Measurements from ENCODE around the gene RMDN3.

RMDN3 gene

GRCh38 chr15:40773902-40774301 lies 18.8 kb upstream of the RMDN3 start:
- no peak for DNase-seq (ENCODE audit: extremely low read depth in 1 of 2, low read depth in 1 of 2)

- no peak for DNase-seq (ENCODE audit: extremely low read depth in 1 of 2, low read depth in 1 of 2)
These were observed 18.4 kb upstream of the RMDN3 start for GRCh38 chr15:40773496-40773895.

DNA sequence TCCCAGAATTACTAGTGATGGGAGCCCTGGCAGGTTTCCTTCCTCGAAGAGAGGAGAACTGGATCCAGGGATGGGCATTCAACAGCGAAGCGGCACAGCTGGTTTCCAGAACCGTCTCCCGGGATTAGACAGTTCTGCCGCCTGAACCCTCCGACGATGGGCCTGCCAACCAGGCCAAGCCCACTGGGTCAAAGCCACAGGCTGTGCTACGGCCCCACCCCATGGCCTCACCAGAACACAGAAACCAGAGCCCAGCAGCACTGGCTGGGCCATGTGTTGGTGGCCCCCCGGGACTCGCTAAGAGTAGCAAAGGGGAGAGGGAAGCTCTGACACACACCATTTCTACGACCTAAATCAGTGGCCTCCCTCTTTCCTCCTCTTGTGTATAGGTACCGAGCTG lies 17.0 kb upstream of the RMDN3 start:
- no peak for DNase-seq (ENCODE audit: extremely low read depth in 1 of 2, low read depth in 1 of 2)

DNA sequence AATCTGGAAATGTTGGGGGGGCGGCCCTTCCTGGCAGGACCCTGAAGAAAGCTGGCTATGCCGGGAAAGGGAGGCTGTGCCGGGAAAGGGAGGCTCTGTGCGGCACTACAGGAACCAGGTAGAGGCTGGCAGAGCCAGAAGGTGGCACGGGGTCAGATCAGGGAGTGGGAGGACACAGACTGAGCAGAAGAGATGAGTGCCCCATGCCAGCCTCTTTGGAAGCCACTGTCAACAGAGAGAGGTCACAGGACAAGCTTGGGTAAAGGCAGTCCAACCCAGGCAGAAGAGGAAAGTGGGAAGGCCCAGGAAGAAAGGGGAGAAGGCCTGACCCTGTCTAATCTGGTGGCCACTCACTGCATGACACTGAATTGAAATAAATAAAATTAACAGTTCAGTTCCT lies 16.2 kb upstream of the RMDN3 start:
- DNase-seq (ENCODE audit: extremely low read depth in 1 of 2, low read depth in 1 of 2) = no peak

DNA sequence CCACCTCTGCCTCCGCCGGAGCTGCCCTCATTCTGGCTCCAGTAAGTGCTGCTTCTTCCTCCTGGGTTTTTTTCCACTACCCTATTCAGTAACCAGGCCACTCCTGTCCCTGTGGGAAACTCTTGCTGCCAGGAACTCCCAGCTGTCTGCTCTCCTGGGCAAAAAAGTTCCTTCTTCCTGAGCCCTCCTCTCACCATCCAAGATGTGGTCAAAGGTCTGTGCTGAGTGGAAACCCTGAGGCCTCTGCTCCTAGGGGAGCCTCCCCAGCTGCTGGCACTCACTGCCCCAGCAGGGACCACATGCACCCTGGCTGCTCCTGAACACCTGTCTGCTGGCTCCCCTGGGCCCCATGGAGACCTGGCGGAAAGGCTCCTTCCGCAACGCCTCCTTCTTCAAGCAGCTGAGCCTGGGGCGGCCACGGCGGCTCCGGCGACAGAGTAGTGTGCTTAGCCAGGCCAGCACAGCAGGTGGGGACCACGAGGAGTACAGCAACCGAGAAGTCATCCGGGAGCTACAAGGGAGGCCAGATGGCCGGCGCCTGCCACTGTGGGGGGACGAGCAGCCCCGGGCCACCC lies 15.2 kb upstream of the RMDN3 start:
- DNase-seq (ENCODE audit: extremely low read depth in 1 of 2, low read depth in 1 of 2) = no peak

- DNase-seq (ENCODE audit: extremely low read depth in 1 of 2, low read depth in 1 of 2) = peak in 1 of 2 donors; percentile 65
These were observed 14.5 kb upstream of the RMDN3 start, which contains the start of gene C15orf62 for GRCh38 chr15:40769274-40770146. Gene C15orf62, plus strand, starts transcription at chr15:40769980. Its CDS starts 516 bp downstream, at chr15:40770496.

- DNase-seq (ENCODE audit: extremely low read depth in 1 of 2, low read depth in 1 of 2) = no peak
These were observed 13.6 kb upstream of the RMDN3 start for GRCh38 chr15:40768521-40769273.

GRCh38 chr15:40767838-40768500 lies 12.9 kb upstream of the RMDN3 start:
- no peak for DNase-seq (ENCODE audit: extremely low read depth in 1 of 2, low read depth in 1 of 2)

GRCh38 chr15:40766906-40767837 lies 12.1 kb upstream of the RMDN3 start:
- DNase-seq (ENCODE audit: extremely low read depth in 1 of 2, low read depth in 1 of 2) = no peak

DNA sequence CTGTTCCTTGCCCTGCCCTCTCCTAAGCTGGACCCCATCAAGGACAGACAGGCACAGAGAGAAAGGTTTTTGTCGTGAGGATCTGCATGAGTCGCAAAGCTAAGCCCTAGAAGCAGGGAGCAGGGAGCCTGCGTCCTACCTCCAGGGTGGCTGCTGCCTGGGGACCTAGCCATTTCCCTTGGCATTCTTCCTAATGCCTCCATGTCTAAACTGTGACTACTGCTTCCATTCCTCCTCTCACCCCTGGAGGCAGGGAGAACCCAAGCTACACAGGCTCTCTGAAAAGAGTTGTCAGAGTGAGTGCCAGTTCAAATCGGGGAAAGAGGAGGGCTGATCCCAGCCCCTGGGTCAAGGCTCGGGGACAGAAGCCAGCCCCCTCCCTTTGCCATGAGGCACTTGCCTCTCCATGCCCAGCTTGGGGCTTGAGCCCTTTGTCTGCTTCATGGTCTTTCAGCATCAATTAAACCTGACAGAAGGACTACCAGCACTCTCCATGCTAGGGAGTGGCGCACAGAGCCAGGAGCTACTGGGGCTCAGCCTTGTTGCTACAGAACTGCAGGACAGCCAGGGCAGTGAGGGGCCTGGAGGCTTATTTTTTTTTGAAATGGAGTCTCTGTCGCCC lies 11.3 kb upstream of the RMDN3 start:
- no peak for DNase-seq (ENCODE audit: extremely low read depth in 1 of 2, low read depth in 1 of 2)

- DNase-seq (ENCODE audit: extremely low read depth in 1 of 2, low read depth in 1 of 2) = no peak
These were observed 9.6 kb upstream of the RMDN3 start for GRCh38 chr15:40764629-40765103.

DNA sequence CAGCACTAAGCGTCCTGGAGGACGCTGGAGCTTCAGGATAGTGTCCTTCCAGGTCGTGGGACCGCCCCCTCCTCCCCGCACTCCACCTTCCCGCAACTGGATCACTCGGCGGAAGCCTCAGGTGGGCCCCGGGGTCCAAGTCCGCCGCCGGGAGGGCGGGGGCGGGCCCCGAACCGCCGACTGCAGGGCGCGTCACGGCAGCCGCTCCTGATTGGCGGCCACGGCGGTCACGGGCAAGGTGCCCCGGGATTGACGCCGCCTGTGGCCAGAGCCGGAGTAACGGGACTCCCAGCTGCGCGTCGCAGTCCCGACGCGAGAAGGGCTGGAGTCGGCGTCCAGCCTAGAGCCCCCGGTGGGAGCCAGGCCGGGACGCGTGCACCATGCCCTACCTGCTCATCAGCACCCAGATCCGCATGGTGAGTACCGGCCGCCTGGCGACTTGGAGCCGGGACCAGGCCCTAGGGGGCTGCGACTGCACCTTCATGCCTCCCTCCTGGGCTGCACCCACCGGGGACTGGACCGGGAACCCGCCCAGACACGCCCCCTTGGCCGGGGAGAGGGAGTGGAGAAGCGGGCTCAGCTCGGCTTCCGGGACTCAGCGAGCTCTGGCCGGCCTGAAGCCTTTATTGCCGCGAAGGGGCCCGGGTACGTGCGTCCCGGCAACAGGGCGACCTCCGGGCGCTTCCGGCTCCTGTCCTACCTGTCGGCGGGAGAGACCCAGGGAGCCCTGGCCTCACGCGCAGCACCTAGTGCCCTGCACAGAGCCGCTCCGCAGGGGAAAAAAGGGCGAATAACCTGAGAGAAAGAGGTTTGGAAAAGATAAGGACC lies 9.0 kb upstream of the RMDN3 start, which contains the start of gene GCHFR:
Gene GCHFR, plus strand, starts transcription at position 268 of the 828 bp plus-strand sequence. Its CDS starts 113 bp downstream, at position 381.
- no peak for DNase-seq (ENCODE audit: extremely low read depth in 1 of 2, low read depth in 1 of 2)

DNA sequence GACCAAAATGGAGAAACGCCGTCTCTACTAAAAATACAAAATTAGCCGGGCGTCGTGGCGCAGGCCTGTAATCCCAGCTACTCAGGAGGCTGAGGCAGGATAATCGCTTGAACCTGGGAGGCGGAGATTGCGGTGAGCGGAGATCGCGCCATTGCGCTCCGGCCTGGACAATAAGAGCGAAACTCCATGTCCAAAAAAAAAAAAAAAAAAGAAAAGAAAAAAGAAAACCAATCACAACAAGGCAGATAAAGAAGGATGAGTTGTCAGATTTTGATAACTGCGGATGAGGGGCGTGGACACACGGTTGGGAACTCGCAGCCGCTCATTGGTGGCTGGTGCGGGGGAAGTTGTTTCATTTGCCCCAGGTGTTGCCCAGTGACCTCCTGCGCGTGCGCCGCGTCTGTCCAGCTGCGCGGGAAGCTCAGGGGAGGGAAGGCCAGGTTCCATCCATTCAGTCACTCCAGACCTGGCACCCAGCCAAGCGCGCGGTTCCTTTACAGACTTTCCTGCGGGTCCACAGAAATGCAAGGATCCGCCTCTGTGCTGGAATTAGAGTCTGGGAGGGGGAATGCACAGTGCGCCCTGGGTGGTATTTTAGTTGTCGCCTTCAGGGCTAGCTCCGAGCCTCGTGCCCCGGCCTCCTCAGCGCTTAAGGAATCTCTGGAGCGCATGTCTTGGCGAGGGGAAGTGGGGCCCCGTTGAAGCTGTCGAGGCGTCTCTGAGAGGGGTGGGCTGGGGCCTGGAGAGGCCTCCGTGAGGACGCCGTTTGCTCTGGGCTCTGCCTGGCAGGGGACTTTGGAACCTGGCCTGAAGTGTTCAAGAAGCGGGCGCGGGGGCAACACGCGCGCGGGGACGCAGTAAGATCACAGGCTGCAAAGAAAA lies 8.1 kb upstream of the RMDN3 start:
- no peak for DNase-seq (ENCODE audit: extremely low read depth in 1 of 2, low read depth in 1 of 2)

DNA sequence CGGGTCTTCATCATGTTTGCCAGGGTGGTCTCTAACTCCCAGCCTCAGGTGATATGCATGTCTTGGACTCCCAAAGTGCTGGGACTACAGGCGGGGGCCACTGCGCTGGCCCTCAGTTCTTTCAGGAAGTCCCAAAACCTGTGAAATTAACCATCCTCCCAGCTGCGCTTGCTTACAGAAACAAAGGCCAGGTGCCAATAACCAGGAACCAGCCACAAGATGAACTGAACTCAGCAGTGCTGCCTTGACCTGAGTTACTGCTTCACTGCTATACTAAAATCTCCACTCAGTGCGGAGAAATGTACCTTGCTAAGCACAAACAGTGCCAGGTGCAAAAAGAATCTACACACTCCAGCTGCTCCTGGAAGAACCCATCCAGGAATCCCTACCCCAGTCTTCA lies 4.9 kb upstream of the RMDN3 start:
- DNase-seq (ENCODE audit: extremely low read depth in 1 of 2, low read depth in 1 of 2) = no peak

DNA sequence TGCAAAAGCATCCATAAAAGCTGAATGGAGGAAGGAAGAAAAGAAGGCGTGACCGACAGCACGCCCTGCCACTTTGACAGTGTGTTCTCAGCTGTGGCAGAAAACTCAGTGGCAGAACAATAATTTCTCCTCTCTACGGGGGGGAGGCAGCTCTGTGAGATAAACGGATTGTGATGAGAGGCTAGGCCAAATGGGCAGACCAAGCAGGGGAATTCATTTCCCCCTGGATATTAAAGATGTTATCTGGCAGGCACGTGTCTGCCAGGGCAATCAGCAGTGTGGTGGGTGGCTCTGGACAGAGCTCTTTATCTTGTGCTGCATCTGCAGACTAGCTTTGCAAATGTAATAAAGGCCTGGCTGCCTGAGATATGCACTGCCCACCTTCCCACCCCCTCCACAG lies 1.9 kb upstream of the RMDN3 start:
- DNase-seq (ENCODE audit: extremely low read depth in 1 of 2, low read depth in 1 of 2) = no peak

DNA sequence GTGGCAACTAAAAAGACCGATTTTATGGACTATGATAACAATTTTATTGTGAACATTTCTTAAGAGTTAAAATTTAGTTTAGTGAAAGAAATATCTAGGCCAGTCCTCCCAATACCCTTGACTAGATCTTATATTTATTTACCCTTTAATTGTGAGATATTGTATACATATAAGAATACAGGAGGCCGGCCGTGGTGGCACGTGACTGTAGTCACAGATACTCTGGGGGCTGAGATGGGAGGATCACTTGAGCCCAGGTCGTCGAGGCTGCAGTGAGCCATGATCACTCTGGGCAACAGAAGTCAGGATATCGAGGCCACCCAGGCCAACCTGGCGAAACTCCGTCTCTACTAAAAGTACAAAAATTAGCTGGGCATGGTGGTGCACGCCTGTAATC lies 756 bp upstream of the RMDN3 start:
- no peak for DNase-seq (ENCODE audit: extremely low read depth in 1 of 2, low read depth in 1 of 2)

- no peak for DNase-seq (ENCODE audit: extremely low read depth in 1 of 2, low read depth in 1 of 2)
These were observed 526 bp downstream of the RMDN3 start for GRCh38 chr15:40754574-40754882.

- DNase-seq (ENCODE audit: extremely low read depth in 1 of 2, low read depth in 1 of 2) = no peak
These were observed 3.3 kb downstream of the RMDN3 start for GRCh38 chr15:40751745-40752144.
